NOMO-1 treated with dmso at 0.1 percent for 144 hours (cell line): ENCODE measurements around the gene PAGR1.
"Not testable (repeated sequence)": the region's sequence is repeated elsewhere in the genome, so short reads cannot be mapped to it uniquely, and the experiment has no call there.

Source experiments
- DNase-seq: peaks from one replicate; lab custom pipeline; 2025; ENCODE audit not compliant: unreplicated experiment; lab: John Stamatoyannopoulos, UW

The PAGR1 gene

DNA sequence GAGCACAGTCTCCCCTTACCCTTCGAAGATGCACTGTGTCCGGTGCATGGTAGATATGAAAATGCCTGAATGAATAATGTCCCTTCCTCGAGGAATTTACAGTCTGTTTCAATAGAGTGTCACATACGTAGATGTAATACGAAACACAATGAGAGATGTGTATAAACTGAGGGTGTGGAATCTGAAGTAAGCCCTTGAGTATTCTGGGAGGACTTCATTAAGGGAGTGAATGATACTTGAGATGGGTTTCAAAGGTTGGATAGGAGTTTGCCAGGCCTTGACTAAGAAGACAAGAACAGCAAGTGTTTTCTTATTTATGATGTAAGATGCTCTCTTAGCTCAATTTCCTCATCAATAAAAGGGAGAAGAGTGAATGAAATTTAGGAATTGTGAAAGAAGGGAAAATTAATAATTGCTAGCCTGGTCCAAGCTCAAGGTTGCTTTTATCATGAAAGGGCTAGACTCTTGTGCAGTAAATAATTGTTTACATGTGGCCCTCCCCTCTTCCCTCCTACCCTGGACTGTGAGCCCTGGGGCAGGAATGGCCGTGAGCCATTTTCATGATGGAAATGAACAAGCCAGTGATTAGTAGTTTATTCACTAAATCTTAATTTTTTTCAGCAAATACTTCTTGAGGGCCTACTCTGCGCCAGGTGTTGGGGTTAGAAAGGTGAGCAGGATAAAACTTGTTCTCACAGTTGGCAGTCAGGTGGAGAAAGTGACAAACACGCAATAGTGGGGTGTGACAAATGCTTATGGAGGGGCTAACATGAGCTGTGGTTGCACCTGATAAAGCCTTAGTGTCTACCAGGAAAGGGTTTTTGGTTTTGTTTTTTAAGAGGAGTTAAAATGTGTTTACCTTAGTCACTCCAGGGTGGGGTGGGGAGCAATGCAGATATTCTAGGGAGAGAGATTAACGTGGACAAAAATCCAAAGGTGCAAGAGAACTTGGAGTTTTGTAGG is 23.8 kb upstream of the PAGR1 start:
- DNase-seq, result no peak

DNA sequence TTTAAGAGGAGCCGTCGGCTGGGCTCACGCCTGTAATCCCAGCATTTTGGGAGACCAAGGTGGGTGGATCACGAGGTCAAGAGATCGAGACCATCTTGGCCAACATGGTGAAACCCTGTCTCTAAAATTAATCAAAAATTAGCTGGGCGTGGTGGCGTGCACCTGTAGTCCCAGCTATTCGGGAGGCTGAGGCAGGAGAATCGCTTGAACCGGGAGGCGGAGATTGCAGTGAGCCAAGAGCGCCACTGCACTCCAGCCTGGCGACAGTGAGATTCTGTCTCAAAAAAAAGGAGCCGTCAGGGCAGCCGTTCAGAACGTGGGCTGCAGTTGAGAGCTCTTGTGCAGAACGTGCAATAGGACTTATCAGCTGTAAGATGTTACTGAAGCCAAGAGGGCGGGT is 22.8 kb upstream of the PAGR1 start:
- DNase-seq, result not testable (repeated sequence)

DNA sequence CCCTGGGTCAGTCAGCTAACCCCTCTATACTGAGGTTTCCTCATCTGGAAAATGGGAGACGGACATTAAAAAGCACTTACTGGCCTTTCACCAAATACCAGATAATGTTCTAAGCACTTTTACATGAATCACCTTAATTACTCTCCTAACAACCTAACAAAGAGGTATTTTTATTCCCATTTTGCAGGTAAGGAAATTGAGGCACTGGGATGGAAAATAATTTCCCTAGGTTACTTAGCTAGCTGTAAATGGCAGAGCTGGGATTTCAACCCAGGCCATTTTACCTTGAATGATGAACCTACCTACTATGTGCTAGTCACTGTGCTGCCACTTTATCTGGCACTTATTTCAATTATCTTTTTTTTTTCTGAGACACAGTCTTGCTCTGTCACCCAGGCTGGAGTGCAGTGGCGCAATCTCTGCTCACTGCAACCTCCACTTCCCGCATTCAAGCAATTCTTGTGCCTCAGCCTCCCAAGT is 21.7 kb upstream of the PAGR1 start:
- DNase-seq, result no peak

DNA sequence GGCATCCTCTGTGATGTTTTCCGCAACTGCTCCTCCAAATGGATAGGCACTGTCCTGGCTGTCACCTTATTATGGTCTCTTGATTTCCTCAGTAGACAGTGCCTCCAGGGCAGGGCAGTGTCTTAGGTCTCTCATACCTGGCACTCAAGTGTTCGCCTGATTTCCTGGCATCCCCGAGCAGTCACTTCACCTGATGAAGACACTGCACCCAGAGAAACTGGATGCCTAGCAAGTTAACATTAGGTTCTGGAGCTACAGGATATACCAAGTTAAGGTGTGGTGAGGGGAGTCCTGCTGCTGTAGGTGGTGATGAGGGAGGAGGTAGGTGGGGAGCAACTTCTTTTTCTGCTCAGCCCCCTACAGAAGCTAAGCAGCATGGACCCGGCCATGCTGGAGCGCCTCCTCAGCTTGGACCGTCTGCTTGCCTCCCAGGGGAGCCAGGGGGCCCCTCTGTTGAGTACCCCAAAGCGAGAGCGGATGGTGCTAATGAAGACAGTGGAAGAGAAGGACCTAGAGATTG is 13.5 kb upstream of the PAGR1 start:
- DNase-seq, result no peak

DNA sequence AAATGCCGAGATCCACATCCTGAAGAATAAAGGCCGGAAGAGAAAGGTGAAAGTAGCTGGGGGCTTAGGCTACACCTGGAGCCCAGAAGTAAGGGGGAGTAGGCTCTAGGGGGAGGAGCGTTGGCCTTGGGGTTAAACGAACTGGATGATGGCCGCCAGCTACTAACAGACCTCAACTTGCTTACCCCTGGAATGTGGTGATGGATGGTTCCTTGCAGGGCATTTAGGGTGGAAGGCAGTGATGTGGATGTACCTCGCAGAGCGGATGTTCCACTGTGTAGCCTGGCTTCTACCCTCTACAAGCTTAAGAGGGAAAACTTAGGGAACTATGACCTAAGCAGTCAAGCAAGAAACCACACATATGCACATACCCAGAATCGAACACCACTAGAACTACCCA is 11.9 kb upstream of the PAGR1 start:
- DNase-seq, result no peak

DNA sequence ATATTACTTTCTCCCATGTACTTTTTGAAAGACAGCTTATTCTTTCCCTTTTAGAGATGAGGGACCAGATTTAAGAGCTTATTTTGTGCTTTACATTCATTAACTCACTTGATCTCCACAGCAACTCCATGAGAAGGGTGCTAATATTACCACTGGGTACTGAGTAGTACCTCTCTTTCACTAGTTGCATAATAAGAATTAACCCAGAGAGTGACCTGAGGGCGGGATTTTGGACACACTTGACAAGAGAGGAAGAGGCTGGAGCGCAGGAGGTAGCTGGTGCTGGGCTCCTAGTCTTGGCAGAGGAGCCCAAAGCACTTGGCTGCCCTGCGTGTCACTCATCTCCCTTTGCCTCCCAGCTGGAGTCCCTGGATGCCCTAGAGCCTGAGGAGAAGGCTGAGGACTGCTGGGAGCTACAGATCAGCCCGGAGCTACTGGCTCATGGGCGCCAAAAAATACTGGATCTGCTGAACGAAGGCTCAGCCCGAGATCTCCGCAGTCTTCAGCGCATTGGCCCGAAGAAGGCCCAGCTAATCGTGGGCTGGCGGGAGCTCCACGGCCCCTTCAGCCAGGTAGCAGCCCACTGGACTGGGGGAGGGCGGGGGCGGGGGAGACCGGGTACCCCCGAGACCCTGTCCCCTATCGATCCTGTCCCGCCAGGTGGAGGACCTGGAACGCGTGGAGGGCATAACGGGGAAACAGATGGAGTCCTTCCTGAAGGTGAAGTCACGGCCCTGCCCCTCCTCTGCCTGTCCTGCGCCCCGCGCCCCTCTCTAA is 11.3 kb upstream of the PAGR1 start:
- peak; percentile 54 for DNase-seq

DNA sequence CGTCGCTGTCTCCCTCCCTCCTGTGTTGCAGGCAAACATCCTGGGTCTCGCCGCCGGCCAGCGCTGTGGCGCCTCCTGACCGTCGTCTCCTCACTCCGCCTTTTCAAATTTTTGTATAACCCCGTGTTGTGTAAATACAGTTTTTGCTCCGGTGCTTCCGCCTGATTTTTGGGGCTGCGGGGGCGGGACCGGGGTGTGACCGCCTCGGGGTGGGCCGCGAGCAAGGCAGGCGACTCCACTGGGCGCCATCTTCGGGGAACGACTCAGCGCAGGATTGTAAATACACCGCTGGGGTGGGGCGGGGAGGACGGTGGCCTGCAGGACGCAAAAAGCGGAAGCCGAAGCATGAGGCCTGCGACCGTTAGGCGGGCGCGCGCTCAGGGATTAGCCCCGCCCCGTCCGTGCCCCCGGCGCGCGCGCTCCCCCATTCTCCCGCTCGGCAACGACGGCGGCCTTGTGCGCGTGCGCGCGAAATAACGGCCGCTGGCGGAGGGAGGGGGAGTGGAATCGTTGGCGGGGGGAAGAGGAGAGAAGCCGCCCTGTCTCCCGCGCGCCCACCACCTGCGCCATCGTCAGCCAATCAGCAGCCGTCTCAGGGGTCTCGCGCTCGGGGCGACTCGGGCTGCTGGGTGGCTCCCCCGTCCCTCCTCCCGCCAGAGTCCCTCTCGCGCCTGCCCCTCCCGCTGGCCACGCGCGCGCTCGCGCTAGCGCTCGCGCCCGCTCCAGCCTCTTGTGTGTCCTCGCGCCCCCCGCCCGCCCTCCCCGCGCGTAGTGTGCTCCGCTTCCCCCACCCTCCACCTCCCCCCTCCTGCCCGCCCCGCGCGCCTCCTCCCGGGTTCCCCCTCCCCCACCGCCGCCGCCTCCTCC is 10.5 kb upstream of the PAGR1 start:
- peak; percentile 97 for DNase-seq

DNA sequence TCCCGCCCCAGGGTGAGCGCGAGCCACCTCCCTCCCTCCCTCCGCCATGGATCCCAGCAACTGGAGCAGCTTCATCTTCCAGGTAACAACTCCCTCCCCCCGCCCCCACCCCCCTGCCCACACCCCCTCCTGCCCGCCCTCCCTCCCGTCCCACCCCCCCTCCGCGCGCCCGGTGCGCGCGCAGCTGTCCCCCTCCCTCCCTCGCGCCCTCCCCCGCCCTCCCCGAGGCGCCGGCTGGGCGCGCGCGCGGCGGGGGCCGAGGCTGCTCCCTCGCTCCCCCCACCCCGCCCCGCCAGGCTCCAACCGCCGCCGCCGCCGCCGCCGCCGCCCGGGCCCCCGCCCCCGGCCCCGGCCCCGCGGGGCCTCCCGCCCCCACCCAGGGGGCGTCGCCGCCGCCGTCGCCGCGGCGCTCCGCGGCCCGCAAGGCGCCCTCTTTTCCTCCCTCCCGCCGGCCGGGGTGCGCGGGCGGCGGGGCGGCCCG is 9.8 kb upstream of the PAGR1 start, which contains the start of gene MAZ:
MAZ (plus strand) TSS at position 431 of the 481 bp plus-strand sequence. CDS start 173 bp downstream, outside the sequence.
- no peak for DNase-seq

DNA sequence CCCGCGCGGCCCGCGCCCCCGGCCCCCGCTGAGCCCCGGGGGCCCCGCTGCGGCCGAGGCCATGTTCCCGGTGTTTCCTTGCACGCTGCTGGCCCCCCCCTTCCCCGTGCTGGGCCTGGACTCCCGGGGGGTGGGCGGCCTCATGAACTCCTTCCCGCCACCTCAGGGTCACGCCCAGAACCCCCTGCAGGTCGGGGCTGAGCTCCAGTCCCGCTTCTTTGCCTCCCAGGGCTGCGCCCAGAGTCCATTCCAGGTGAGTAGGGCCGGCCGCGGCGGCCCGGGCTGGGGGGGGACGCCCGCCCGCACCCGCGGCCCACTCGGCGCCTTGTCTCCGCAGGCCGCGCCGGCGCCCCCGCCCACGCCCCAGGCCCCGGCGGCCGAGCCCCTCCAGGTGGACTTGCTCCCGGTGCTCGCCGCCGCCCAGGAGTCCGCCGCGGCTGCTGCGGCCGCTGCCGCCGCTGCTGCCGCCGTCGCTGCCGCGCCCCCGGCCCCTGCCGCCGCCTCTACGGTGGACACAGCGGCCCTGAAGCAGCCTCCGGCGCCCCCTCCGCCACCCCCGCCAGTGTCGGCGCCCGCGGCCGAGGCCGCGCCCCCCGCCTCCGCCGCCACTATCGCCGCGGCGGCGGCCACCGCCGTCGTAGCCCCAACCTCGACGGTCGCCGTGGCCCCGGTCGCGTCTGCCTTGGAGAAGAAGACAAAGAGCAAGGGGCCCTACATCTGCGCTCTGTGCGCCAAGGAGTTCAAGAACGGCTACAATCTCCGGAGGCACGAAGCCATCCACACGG is 9.1 kb upstream of the PAGR1 start:
- peak; percentile 41 for DNase-seq

DNA sequence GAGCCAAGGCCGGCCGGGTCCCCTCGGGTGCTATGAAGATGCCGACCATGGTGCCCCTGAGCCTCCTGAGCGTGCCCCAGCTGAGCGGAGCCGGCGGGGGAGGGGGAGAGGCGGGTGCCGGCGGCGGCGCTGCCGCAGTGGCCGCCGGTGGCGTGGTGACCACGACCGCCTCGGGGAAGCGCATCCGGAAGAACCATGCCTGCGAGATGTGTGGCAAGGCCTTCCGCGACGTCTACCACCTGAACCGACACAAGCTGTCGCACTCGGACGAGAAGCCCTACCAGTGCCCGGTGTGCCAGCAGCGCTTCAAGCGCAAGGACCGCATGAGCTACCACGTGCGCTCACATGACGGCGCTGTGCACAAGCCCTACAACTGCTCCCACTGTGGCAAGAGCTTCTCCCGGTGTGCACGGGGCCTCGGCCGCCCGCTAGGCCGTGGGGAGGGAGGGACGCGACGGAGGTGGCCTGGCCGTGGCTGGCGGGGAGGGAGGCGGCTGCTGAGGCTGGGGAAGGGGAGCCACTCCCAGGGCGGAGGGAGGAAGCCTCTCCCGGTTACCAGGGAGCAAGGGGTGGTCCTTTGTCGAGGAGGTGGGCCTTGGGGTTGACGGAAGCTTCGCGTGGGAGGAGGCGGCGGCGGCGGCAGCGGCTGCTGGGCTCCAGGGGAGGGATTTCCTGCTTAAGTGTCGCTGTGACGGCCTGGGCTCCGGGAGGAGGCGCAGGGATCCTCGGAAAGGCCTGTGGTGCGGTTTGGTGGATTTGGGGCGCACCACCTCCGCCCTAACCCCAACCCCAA is 8.3 kb upstream of the PAGR1 start:
- peak; percentile 85 for DNase-seq

DNA sequence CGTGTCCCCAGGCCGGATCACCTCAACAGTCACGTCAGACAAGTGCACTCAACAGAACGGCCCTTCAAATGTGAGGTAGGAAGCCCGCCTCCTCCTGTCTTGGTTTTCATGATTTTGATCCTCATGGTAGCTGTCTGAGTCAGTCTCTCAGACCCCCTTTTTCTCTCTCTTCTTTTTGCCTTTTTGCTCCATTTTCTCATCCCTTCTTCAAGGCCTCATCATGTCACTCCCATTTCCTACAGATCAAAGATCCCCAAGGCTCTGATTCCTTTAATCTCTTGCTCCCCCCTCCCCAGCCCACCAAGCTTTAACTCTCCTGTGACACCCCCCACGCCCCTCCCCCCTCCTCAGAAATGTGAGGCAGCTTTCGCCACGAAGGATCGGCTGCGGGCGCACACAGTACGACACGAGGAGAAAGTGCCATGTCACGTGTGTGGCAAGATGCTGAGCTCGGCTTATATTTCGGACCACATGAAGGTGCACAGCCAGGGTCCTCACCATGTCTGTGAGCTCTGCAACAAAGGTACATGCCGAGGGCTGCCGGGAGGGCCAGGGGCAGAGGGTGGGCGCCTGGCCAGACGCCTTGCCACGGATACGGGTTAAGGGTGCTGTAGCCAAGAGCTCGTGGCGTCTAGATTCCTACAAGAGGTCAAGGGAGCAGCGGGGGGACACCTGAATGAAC is 7.6 kb upstream of the PAGR1 start:
- no peak for DNase-seq

DNA sequence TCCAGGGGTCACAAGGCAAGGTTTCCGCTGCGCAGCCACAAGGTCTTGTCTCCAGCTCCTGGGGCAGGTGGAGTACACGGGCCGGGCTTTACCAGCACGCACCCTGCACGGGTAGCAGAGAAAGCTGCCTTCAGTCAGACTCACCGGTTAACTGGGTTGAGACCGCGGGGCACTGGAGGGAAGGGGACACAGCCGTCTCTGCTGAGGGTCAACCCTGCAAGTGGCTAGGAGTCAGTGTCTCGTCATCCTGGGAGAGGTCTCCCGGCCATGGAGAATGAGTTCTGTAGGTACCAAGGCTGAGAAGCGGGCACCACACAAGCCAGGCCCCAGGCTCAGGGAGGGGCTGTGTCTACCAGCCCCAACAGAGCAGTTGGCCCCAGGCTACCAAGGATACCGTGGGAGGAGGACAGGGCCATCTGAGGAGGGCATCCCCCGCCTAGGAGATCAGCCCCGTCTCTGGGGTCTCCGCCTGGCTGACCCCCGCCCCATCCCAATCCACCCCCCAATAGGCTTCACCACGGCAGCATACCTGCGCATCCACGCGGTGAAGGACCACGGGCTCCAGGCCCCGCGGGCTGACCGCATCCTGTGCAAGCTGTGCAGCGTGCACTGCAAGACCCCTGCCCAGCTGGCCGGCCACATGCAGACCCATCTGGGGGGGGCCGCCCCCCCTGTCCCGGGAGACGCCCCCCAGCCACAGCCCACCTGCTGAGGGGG is 6.8 kb upstream of the PAGR1 start:
- DNase-seq, result no peak

DNA sequence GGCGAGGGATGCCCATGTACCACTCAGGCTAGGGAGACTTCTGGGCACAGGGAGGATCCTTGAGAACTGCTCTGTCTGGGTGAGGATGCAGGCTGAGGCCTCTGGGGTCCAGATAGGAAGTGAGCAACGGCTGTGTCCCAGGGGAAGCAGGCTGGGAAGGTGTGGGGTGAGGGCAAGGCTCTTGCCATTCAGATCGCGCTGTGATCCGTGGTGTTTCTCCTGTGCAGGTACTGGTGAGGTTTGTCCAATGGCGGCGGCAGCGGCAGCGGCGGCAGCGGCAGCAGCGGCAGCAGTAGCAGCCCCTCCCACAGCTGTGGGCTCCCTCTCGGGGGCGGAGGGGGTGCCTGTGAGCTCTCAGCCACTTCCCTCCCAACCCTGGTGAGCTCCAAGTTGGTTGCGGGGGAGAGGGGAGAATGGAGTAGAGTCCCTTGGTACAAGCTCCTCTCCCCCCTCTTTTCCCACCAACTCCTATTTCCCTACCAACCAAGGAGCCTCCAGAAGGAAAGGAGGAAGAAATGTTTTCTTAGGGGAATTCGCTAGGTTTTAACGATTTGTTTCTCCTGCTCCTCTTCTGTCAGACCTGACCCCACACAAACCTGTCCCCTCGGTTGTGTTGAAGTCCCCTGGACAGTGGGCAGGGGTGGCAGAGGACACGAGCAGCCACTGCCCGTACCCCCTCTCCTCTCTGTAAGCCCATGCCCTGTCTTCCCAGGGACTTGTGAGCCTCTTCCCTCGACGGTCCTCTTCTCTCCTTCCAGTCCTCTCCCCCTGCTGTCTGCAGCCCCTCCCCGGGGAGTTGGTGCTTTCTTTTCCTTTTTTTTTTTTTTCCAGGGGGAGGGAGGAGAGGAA is 5.9 kb upstream of the PAGR1 start:
- no peak for DNase-seq

DNA sequence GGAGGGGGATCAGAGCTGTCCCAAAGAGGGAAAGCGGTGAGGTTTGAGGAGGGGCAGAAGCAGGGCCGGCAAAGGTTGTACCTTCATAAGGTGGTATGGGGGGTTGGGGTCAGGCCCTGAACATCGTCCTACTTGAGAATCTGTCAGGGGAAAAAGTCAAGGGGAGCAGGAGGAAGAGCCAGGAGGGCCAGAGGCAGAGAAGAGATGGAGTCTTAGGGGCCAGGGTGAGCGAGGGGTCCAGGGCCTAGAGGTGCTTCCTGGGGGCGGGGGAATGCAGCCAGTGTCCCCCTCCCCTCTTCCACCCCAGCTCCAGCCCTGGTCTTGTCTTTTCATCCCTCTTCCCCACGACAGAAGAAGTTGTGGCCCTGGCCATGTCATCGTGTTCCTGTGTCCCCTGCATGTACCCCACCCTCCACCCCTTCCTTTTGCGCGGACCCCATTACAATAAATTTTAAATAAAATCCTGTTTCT is 5.2 kb upstream of the PAGR1 start:
- no peak for DNase-seq

DNA sequence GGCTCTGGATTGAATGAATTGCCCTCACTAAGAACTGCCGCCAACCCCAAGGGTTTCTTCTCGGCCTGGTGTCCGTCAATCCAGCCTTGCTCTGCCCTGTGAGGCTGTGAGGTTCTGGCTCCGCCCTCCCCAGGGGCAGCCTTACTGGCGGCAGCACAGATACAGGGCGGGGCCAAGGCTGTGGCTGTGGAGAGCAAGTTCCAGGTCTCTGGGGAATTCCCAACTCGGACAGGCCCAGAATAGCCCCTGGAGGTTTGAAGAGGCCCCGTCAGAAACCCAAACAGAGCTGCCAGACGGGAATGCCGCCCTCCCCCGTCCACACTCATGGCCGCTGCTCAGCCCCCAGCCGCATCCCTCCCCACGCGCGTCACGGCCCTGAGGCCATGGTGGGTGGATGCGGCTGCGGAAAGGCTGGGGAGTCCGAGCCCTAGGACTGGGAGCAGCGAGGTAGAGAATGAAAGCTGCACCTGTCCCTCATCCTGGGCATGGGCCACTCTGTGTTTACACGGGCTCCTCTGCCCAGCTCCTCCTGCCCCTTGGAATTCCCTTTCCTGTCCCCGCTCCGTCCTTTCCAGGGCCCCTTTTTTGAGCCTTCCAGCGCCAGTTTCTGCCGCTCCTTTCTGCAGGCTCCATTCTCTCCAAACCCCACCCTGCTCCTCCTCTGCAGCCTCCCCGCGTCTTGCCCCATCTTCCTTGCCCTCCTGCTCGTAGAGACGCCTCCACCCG is 4.6 kb upstream of the PAGR1 start:
- peak; percentile 46 for DNase-seq
